Panc1 (cell line): ENCODE measurements around the gene GDF7. TPM values are rescaled to one million over a fixed set of nuclear protein-coding genes. Genes with fewer than 3 reads are reported as not detected.

Experiments used
- ATAC-seq: fragments of 200-7000 bp; cut with Tn5 transposase; 2 replicates; pipeline ENCODE4 v1.9.1; 2020; ENCODE audit warnings: mild to moderate bottlenecking, moderate library complexity
- BruUV-seq: library from RNA; stranded (reverse); fragments of 400-500 nt; replicated peaks from 2 replicates; lab custom pipeline; 2021; lab: Mats Ljungman, UMichigan
- CTCF ChIA-PET: fragments of 300-600 bp; sonication (Branson Sonifier 250); formaldehyde crosslinking; loops from one replicate; lab custom pipeline; 2022; ENCODE audit warnings: antibody characterized with exemption; lab: Charles Lee
- POLR2A ChIA-PET: fragments of 300-600 bp; sonication (Branson Sonifier 250); formaldehyde crosslinking; loops from one replicate; lab custom pipeline; 2022; ENCODE audit warnings: antibody characterized with exemption; lab: Charles Lee
- DNase-seq: peaks from one replicate; pipeline ENCODE4 v3.0.0-alpha.2; 2010; ENCODE audit warnings: low read depth, low spot score
- H3K27ac ChIP-seq: 2 replicates; pipeline ENCODE4 v1.5.1; 2011; ENCODE audit warnings: mild to moderate bottlenecking, low read length, inconsistent platforms
- H3K27me3 ChIP-seq: fragments of 200-500 bp; sonication (Bioruptor generic); 2 replicates; pipeline ENCODE4 v1.6.0; 2014; ENCODE audit warnings: low read length, inconsistent platforms; ENCODE audit not compliant: control insufficient read depth, insufficient read depth
- H3K36me3 ChIP-seq: fragments of 200-500 bp; sonication (Bioruptor generic); 2 replicates; pipeline ENCODE4 v1.5.1; 2014; ENCODE audit warnings: inconsistent platforms, mild to moderate bottlenecking, low read length, moderate library complexity; ENCODE audit not compliant: control insufficient read depth, insufficient read depth
- H3K4me1 ChIP-seq: 2 replicates; pipeline ENCODE4 v1.5.1; 2011; ENCODE audit warnings: inconsistent platforms, mild to moderate bottlenecking, low read length, moderate library complexity; ENCODE audit not compliant: control insufficient read depth, insufficient read depth
- H3K4me3 ChIP-seq, 2 experiments: 2 replicates each; pipeline ENCODE4 v1.5.1; 2011 to 2012; ENCODE audit warnings: low read depth in 2 of 2, low read length in 2 of 2, mild to moderate bottlenecking in 2 of 2, inconsistent platforms in 1 of 2, moderate library complexity in 1 of 2
- H3K9me3 ChIP-seq: fragments of 200-500 bp; sonication (Bioruptor generic); 2 replicates; pipeline ENCODE4 v1.5.1; 2014; ENCODE audit warnings: low read depth, mild to moderate bottlenecking, inconsistent platforms, low read length, moderate library complexity; ENCODE audit not compliant: control insufficient read depth, insufficient read depth
- POLR2AphosphoS5 ChIP-seq: IDR thresholded peaks from 2 replicates; pipeline ENCODE4 v1.6.1; 2012; ENCODE audit warnings: mild to moderate bottlenecking, low read depth, low read length, moderate library complexity
- SIN3A ChIP-seq: IDR thresholded peaks from 2 replicates; pipeline ENCODE4 v1.6.1; 2012; ENCODE audit warnings: low read depth, mild to moderate bottlenecking, low read length, moderate library complexity, borderline replicate concordance; ENCODE audit not compliant: insufficient read depth
- TCF7L2 ChIP-seq: IDR thresholded peaks from 2 replicates; pipeline ENCODE4 v1.6.1; 2011; ENCODE audit warnings: mild to moderate bottlenecking, low read depth, low read length, inconsistent platforms
- in situ Hi-C: cut with HindIII; loops from 2 replicates; pipeline ENCODE4 v1.10.0; 2016; ENCODE audit warnings: low sequenced_read_pairs, low pct_unique_long_range_greater_than_20kb
- intact Hi-C: fragments of 100-400 bp; cut with micrococcal nuclease; formaldehyde crosslinking; loops from one replicate; pipeline ENCODE4 v1.10.0; 2022; ENCODE audit not compliant: unreplicated experiment
- total RNA-seq: library from RNA; stranded (reverse); gene quantifications from one replicate; pipeline ENCODE4 v1.2.1, GENCODE V29; 2021; ENCODE audit not compliant: unreplicated experiment
- TF ChIP-seq, protein P1 (sequence below), 2 experiments: IDR thresholded peaks; 2 replicates each; pipeline ENCODE4 v1.6.1; 2011 to 2012; ENCODE audit warnings: low read depth in 2 of 2, control low read depth in 1 of 2, low read length in 1 of 2, mild to moderate bottlenecking in 1 of 2, moderate library complexity in 1 of 2; ENCODE audit not compliant: insufficient read depth in 1 of 2
- TF ChIP-seq, protein P2 (sequence below): fragments of 450-650 bp; IDR thresholded peaks from 2 replicates; pipeline ENCODE4 v1.5.1; 2017; ENCODE audit warnings: mild to moderate bottlenecking

GDF7 gene
- total RNA-seq, 1 experiment from 2014 or later = not detected

DNA sequence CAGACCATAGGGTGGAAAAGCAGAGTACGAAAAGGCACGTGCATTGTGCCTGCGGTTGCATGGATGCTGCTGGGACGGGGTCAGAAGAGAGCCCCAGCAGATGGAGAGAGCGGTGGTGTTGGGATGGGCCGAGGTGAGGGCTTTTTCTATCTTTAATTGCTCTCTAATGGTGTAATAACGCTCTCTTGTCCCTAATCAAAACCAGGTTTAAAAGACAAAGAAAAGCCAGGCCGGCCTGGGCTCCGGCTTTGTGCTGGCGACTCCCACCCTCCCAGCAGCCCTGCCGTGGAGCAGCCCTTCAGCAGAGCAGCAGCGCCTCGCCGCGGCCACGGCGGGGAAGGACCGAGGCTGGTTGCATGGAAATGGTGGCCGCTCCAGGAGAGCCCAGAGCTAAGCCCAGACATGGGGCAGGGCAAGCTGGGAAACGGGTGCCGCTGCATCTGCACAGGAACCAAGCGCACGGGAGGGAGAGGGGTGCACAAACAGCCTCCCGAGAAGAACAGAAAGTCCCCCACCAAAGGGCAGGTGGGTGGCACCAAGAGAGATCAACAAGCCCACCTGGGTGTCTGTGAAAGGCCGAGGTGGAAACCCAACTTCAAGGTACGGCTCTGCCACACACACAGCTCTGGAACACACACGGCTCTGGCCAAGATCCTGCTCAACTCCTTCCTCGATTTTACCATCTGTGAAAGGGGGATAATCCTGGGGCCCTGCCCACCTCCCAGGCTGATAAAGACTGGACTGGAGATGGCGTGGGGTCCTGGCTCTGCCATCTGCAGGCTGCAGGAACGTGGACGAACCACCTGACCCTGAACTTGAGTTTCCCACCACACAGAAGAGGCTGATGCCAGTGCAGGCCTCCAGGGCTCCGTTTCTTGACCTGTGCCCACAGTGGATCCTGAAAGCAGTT is 31.0 kb upstream of the GDF7 start:
- ATAC-seq = peak; percentile 97
- no peak overlapping the region for H3K4me3 ChIP-seq
- no peaks in the 10 kb centered on the region for H3K27me3 ChIP-seq
- no peak for DNase-seq
- H3K27ac ChIP-seq = no peak overlapping the region
- H3K36me3 ChIP-seq = no peaks in the 10 kb centered on the region; the same call in 1 of the 2 replicates
- intact Hi-C loops = loop anchor here (1.0 kb wide), 1 partner anchor 193 kb away; no protein-coding TSS in a partner anchor
- TF ChIP-seq, protein P1, sequence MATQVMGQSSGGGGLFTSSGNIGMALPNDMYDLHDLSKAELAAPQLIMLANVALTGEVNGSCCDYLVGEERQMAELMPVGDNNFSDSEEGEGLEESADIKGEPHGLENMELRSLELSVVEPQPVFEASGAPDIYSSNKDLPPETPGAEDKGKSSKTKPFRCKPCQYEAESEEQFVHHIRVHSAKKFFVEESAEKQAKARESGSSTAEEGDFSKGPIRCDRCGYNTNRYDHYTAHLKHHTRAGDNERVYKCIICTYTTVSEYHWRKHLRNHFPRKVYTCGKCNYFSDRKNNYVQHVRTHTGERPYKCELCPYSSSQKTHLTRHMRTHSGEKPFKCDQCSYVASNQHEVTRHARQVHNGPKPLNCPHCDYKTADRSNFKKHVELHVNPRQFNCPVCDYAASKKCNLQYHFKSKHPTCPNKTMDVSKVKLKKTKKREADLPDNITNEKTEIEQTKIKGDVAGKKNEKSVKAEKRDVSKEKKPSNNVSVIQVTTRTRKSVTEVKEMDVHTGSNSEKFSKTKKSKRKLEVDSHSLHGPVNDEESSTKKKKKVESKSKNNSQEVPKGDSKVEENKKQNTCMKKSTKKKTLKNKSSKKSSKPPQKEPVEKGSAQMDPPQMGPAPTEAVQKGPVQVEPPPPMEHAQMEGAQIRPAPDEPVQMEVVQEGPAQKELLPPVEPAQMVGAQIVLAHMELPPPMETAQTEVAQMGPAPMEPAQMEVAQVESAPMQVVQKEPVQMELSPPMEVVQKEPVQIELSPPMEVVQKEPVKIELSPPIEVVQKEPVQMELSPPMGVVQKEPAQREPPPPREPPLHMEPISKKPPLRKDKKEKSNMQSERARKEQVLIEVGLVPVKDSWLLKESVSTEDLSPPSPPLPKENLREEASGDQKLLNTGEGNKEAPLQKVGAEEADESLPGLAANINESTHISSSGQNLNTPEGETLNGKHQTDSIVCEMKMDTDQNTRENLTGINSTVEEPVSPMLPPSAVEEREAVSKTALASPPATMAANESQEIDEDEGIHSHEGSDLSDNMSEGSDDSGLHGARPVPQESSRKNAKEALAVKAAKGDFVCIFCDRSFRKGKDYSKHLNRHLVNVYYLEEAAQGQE (IDR thresholded peaks at IDR 0.05; ENCODE audit: insufficient read depth in 1 of 2, low read depth in 2 of 2, low read length in 1 of 2) = no peak
- TF ChIP-seq, protein P2, sequence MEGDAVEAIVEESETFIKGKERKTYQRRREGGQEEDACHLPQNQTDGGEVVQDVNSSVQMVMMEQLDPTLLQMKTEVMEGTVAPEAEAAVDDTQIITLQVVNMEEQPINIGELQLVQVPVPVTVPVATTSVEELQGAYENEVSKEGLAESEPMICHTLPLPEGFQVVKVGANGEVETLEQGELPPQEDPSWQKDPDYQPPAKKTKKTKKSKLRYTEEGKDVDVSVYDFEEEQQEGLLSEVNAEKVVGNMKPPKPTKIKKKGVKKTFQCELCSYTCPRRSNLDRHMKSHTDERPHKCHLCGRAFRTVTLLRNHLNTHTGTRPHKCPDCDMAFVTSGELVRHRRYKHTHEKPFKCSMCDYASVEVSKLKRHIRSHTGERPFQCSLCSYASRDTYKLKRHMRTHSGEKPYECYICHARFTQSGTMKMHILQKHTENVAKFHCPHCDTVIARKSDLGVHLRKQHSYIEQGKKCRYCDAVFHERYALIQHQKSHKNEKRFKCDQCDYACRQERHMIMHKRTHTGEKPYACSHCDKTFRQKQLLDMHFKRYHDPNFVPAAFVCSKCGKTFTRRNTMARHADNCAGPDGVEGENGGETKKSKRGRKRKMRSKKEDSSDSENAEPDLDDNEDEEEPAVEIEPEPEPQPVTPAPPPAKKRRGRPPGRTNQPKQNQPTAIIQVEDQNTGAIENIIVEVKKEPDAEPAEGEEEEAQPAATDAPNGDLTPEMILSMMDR = peak; percentile 95
- peak; percentile 35; the same call in 1 of the 2 replicates for TF ChIP-seq POLR2AphosphoS5
- TF ChIP-seq SIN3A = no peak
- no peak for TF ChIP-seq TCF7L2
- POLR2A ChIA-PET = interaction anchor here (0.6 kb wide), 1 partner anchor 252 kb away, joined by 6 read pairs; no protein-coding TSS in a partner anchor
- H3K9me3 ChIP-seq = no peaks in the 10 kb centered on the region
- no TSS peak for BruUV-seq
- no peaks in the 10 kb centered on the region for H3K4me1 ChIP-seq
- CTCF ChIA-PET = interaction anchor here (0.6 to 1.4 kb wide), 13 partner anchors 17 to 236 kb away, joined by 3 to 23 read pairs (median 4); partner anchors contain the start of gene RHOB
- in situ Hi-C loops = loop anchor here (25.0 kb wide), 1 partner anchor 199 kb away; the partner anchor contains the start of gene RHOB

DNA sequence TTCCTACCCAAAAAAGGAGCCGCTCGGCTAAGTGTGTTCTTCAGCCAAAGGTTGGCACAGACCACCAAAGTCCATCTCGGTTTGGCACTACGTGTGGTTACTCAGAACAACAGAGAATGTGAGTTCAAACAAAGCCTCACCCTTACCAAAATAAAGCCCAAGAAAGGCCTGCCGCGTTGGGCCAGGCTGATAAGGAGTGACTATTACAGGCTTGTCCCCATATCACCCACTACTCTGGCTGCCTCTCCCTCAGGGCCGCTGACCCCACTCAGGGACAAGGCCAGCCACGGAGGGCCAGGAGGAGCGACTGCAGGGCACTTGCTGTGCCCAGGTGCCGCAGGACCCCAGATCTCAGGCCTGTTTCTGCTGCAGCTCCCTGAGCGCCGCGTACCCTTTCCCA is 29.8 kb upstream of the GDF7 start:
- in situ Hi-C loops = loop anchor here (25.0 kb wide), 1 partner anchor 200 kb away; the partner anchor contains the start of gene RHOB
- ATAC-seq (no peak), DNase-seq (no peak)
- H3K4me3 ChIP-seq = no peak overlapping the region
- no peaks in the 10 kb centered on the region; the same call in 1 of the 2 replicates for H3K36me3 ChIP-seq
- H3K4me1 ChIP-seq = no peaks in the 10 kb centered on the region
- intact Hi-C loops = no loop called here
- ChIA-PET CTCF (no interaction called here), POLR2A (no interaction called here)
- H3K27ac ChIP-seq = no peak overlapping the region
- H3K9me3 ChIP-seq = no peaks in the 10 kb centered on the region
- TF ChIP-seq TCF7L2 (no peak), SIN3A (no peak), POLR2AphosphoS5 (no peak)
- TF ChIP-seq, protein P1 (IDR thresholded peaks at IDR 0.05; ENCODE audit: insufficient read depth in 1 of 2, low read depth in 2 of 2, low read length in 1 of 2) = no peak
- TF ChIP-seq, protein P2 = no peak
- BruUV-seq = no TSS peak
- no peaks in the 10 kb centered on the region for H3K27me3 ChIP-seq
